ENCODE results near the gene SV2C. TPM values are rescaled to one million over a fixed set of nuclear protein-coding genes. Genes with fewer than 3 reads are reported as not detected.

The SV2C gene
- total RNA-seq, 2 donors from 2014 or later: 0.20 to 0.35 TPM

DNA sequence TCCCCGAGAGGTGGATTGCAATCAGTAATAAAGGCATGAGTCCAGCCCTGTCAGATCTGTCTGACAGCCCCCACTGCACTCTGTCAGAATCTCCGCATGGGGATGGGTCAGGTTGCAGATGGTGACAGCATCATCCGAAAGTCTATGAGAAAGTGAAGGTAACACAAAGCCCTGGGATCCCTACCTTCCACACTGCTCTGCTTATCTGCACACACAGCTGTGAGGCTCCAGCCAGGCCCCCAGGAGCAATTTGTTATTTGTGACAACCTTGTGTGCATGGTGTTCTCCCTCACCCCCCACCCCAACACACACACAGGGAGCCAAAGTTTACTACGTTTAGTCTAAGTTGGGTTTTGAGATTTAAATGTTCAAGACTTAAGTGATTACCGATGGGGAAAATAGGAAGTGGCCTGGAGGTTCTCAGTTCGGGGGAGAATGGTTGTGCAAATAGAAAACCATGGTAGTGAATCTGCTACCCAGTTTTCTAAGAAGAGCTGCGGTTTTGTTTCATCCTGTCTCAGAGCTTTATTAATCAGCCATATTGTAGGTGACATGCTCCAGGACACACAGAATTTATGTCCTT, 92.7 kb downstream of the SV2C start:
- no peak for DNase-seq
- no peak overlapping the region for H3K4me3 ChIP-seq

DNA sequence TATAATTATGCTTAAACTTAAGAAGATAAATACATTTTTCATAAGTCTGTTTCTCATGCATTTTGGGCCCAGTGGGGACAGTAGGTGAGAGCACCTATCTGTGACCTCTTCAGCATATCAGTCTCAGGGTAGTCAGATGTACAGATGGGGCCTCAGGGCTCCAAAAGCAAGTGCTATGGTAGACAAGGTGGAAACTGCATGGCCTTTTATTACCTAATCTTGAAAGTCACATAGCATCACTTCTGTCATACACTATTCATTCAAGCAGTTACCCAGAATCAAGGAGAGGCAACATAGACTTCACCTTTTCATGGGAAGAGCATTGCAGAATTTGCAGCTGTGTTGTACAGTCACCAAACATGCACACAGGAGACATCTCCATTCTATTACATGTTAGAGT, 94.8 kb downstream of the SV2C start:
- Histone ChIP-seq H3K4me1 (no peaks in the 10 kb centered on the region), H3K4me3 (no peak overlapping the region), H3K27me3 (no peaks in the 10 kb centered on the region), H3K9ac (ENCODE audit: low read depth in 2 of 2, low read length in 2 of 2) (no peak overlapping the region), H3K9me3 (no peaks in the 10 kb centered on the region), H3K36me3 (no peaks in the 10 kb centered on the region), H3K27ac (no peak overlapping the region)
- TF ChIP-seq, protein P1, sequence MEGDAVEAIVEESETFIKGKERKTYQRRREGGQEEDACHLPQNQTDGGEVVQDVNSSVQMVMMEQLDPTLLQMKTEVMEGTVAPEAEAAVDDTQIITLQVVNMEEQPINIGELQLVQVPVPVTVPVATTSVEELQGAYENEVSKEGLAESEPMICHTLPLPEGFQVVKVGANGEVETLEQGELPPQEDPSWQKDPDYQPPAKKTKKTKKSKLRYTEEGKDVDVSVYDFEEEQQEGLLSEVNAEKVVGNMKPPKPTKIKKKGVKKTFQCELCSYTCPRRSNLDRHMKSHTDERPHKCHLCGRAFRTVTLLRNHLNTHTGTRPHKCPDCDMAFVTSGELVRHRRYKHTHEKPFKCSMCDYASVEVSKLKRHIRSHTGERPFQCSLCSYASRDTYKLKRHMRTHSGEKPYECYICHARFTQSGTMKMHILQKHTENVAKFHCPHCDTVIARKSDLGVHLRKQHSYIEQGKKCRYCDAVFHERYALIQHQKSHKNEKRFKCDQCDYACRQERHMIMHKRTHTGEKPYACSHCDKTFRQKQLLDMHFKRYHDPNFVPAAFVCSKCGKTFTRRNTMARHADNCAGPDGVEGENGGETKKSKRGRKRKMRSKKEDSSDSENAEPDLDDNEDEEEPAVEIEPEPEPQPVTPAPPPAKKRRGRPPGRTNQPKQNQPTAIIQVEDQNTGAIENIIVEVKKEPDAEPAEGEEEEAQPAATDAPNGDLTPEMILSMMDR (IDR thresholded peaks at IDR 0.05): no peak
- DNase-seq: no peak
- intact Hi-C loops (cut with DNase I): no loop called here

More for the DNA sequence above, 92.7 kb downstream of the SV2C start:
- TF ChIP-seq, protein P1 (IDR thresholded peaks at IDR 0.05): no peak
- Histone ChIP-seq H3K27me3 (no peaks in the 10 kb centered on the region), H3K9me3 (no peaks in the 10 kb centered on the region), H3K27ac (no peak overlapping the region), H3K9ac (ENCODE audit: low read depth in 2 of 2, low read length in 2 of 2) (no peak overlapping the region), H3K4me1 (no peaks in the 10 kb centered on the region), H3K36me3 (no peaks in the 10 kb centered on the region)
- intact Hi-C loops (cut with DNase I): loop anchor here (2.0 kb wide), 1 partner anchor 101 kb away; no protein-coding TSS in a partner anchor

DNA sequence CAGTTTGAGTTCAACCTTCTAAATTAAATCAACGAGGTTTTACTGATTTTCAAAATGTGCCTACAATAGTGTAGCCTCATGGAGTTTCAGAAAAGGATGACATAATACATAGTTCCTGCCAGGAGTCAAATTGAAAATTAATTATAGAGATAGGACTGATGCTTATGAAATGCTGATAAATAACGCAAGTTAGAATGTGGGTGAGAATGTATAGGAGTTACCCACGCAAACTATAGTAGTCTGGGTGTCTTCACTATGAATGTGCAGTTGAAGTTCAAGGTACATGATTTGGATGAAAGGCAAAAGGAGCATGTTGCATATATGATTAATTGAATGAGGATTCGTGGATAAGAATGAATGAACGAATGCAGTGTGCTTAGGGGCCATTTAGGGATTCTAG, 95.7 kb downstream of the SV2C start:
- no peaks in the 10 kb centered on the region for H3K9me3 ChIP-seq
- intact Hi-C loops (cut with DNase I): no loop called here
- DNase-seq: no peak
- no peak overlapping the region for H3K9ac ChIP-seq (ENCODE audit: low read depth in 2 of 2, low read length in 2 of 2)
- H3K27ac ChIP-seq: no peak overlapping the region
- no peak overlapping the region for H3K4me3 ChIP-seq
- H3K36me3 ChIP-seq: no peaks in the 10 kb centered on the region
- no peaks in the 10 kb centered on the region for H3K4me1 ChIP-seq
- no peaks in the 10 kb centered on the region for H3K27me3 ChIP-seq
- TF ChIP-seq, protein P1 (IDR thresholded peaks at IDR 0.05): no peak

DNA sequence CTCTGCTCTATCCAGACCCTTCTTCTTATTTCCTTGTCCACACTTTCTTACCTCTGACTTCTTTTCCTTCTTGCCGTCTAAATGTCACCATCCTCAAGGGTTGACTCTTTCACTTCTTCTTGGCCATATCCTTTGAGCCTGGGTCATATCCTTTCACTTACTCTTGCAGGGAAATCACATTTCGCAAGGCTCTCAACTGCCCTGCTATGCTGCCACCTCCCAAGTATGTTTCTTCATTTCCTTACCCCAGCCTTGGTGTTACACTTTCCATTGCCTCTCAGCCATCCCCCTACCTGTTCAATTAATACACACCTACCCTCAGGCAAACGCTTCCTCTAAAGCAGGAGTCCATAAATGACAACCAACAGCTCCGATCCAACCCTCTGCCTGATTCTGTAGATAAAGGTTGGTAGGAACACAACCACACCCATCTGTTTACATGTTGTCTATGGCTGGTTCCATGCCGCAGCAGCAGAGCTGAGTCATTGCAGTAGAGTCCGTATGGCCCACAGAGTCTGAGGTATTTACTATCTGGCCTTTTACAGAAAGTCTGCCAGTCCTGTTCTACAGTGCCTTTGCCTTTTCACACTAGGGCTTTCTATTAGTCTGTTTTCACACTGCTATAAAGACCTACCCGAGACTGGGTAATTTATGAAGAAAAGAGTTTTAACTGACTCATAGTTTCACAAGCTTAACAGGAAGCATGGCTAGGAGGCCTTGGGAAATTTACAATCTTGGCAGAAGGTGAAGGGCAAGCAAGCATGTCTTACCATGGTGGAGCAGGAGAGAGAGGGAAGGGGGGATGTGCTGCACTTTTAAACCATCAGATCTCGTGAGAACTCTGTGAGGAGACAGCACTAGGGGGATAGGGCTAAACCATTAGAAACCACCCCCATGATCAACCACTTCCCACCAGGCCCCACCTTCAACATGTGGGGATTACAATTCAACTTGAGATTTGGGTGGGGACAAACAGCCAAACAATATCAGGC, 97.9 kb downstream of the SV2C start:
- peak overlapping the region; percentile 34 for H3K27ac ChIP-seq
- H3K9ac ChIP-seq (ENCODE audit: low read depth in 2 of 2, low read length in 2 of 2): no peak overlapping the region
- DNase-seq: peak; percentile 37

DNA sequence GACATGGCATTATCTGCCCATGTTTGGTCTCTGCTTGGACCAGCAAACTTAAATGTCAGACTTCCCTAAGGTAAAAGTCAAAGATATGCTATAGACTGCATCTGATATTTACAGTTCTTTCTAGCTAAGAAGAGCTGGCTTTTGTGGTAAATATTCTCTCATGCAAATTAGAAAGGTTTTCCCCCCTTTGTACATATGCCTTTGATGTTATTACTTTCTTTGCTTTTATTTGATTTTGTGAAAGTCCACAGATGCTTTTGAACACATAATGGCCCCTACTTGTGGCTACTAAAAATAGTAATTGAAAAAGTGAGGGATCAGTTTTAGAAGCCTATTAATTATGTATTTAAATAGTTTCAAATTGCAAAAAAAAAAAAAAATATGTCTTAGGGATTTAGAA, 104.2 kb downstream of the SV2C start:
- TF ChIP-seq, protein P1 (IDR thresholded peaks at IDR 0.05): no peak
- intact Hi-C loops (cut with DNase I): no loop called here
- no peak overlapping the region for H3K4me3 ChIP-seq
- H3K36me3 ChIP-seq: no peaks in the 10 kb centered on the region
- no peaks in the 10 kb centered on the region for H3K9me3 ChIP-seq
- H3K27me3 ChIP-seq: no peaks in the 10 kb centered on the region
- H3K9ac ChIP-seq (ENCODE audit: low read depth in 2 of 2, low read length in 2 of 2): no peak overlapping the region
- no peak overlapping the region for H3K27ac ChIP-seq
- no peaks in the 10 kb centered on the region for H3K4me1 ChIP-seq
- no peak for DNase-seq

More for the DNA sequence above, 97.9 kb downstream of the SV2C start:
- Histone ChIP-seq H3K4me3 (no peak overlapping the region), H3K36me3 (no peaks in the 10 kb centered on the region), H3K4me1 (no peaks in the 10 kb centered on the region), H3K27me3 (no peaks in the 10 kb centered on the region), H3K9me3 (no peaks in the 10 kb centered on the region)
- TF ChIP-seq, protein P1 (IDR thresholded peaks at IDR 0.05): no peak
- intact Hi-C loops (cut with DNase I): no loop called here
